Measurements from ENCODE around the gene MORN5. TPM values are rescaled to one million over a fixed set of nuclear protein-coding genes. Genes with fewer than 3 reads are reported as not detected.

Gene MORN5
- total RNA-seq, 1 donor from 2014 or later: not detected

GRCh38 chr9:122124528-122124927 is 35.2 kb upstream of the MORN5 start:
- no peak for DNase-seq (ENCODE audit: low read depth in 2 of 2)

GRCh38 chr9:122125158-122125508 is 34.6 kb upstream of the MORN5 start:
- DNase-seq (ENCODE audit: low read depth in 2 of 2): peak; percentile 81 to 86

GRCh38 chr9:122125509-122126330 is 34.0 kb upstream of the MORN5 start:
- DNase-seq (ENCODE audit: low read depth in 2 of 2): peak; percentile 45 to 56

GRCh38 chr9:122126331-122127261 is 33.1 kb upstream of the MORN5 start:
- DNase-seq (ENCODE audit: low read depth in 2 of 2): no peak

- peak in 1 of 2 donors; percentile 53 for DNase-seq (ENCODE audit: low read depth in 2 of 2)
These were observed 32.3 kb upstream of the MORN5 start for GRCh38 chr9:122127396-122127798.

GRCh38 chr9:122128007-122128968 is 31.4 kb upstream of the MORN5 start:
- peak; percentile 33 to 38 for DNase-seq (ENCODE audit: low read depth in 2 of 2)

GRCh38 chr9:122128969-122129343 is 30.8 kb upstream of the MORN5 start:
- DNase-seq (ENCODE audit: low read depth in 2 of 2): no peak

- DNase-seq (ENCODE audit: low read depth in 2 of 2): no peak
These were observed 29.7 kb upstream of the MORN5 start for GRCh38 chr9:122129969-122130368.

- DNase-seq (ENCODE audit: low read depth in 2 of 2): no peak
These were observed 28.9 kb upstream of the MORN5 start for GRCh38 chr9:122130837-122131236.

- DNase-seq (ENCODE audit: low read depth in 2 of 2): peak in 1 of 2 donors; percentile 27
These were observed 28.2 kb upstream of the MORN5 start for GRCh38 chr9:122131401-122132001.

- DNase-seq (ENCODE audit: low read depth in 2 of 2): no peak
These were observed 27.2 kb upstream of the MORN5 start for GRCh38 chr9:122132539-122132938.

- DNase-seq (ENCODE audit: low read depth in 2 of 2): peak; percentile 57 to 77
These were observed 26.3 kb upstream of the MORN5 start for GRCh38 chr9:122133263-122133983.

GRCh38 chr9:122133984-122134535 is 25.6 kb upstream of the MORN5 start:
- DNase-seq (ENCODE audit: low read depth in 2 of 2): peak in 1 of 2 donors; percentile 84

GRCh38 chr9:122134822-122135528 is 24.7 kb upstream of the MORN5 start:
- peak; percentile 34 to 57 for DNase-seq (ENCODE audit: low read depth in 2 of 2)

GRCh38 chr9:122135529-122135859 is 24.2 kb upstream of the MORN5 start:
- DNase-seq (ENCODE audit: low read depth in 2 of 2): no peak

- DNase-seq (ENCODE audit: low read depth in 2 of 2): no peak
These were observed 21.0 kb upstream of the MORN5 start for GRCh38 chr9:122138560-122139268.

GRCh38 chr9:122140368-122141193 is 19.1 kb upstream of the MORN5 start:
- DNase-seq (ENCODE audit: low read depth in 2 of 2): no peak

- no peak for DNase-seq (ENCODE audit: low read depth in 2 of 2)
These were observed 18.0 kb upstream of the MORN5 start for GRCh38 chr9:122141671-122142070.

Data from lung microvascular endothelial cell (primary cell).